WTC11 (cell line): ENCODE results near the gene PAIP2.

ENCODE experiments used
- CTCF ChIP-seq: fragments of 200-600 bp; IDR thresholded peaks from 2 replicates; pipeline ENCODE4 v1.8.0; 2022; ENCODE audit warnings: antibody characterized with exemption
- MYBL2 ChIP-seq: sonication (generic); formaldehyde crosslinking; IDR thresholded peaks from 2 replicates; pipeline ENCODE4 v1.8.1; 2023; ENCODE audit warnings: mild to moderate bottlenecking, moderate library complexity, missing genetic modification reagents
- NFYB ChIP-seq: sonication (generic); formaldehyde crosslinking; conservative IDR thresholded peaks from 2 replicates; pipeline ENCODE4 v1.8.0; 2022; ENCODE audit warnings: low read depth, missing genetic modification reagents
- TEAD4 ChIP-seq: sonication (generic); formaldehyde crosslinking; IDR thresholded peaks from 2 replicates; pipeline ENCODE4 v1.8.0; 2022; ENCODE audit warnings: mild to moderate bottlenecking, missing genetic modification reagents
- USF2 ChIP-seq: sonication (generic); formaldehyde crosslinking; IDR thresholded peaks from 2 replicates; pipeline ENCODE4 v1.8.1; 2023; ENCODE audit warnings: mild to moderate bottlenecking, missing genetic modification reagents, moderate library complexity
- ZNF232 ChIP-seq: sonication (generic); formaldehyde crosslinking; IDR thresholded peaks from 2 replicates; pipeline ENCODE4 v1.8.0; 2022; ENCODE audit warnings: mild to moderate bottlenecking, missing genetic modification reagents
- TF ChIP-seq, protein P1 (sequence below): sonication (generic); formaldehyde crosslinking; IDR thresholded peaks from 2 replicates; pipeline ENCODE4 v1.8.0; 2022; ENCODE audit warnings: mild to moderate bottlenecking, missing genetic modification reagents
- TF ChIP-seq, protein P2 (sequence below): sonication (generic); formaldehyde crosslinking; IDR thresholded peaks from 2 replicates; pipeline ENCODE4 v1.8.0; 2022; ENCODE audit warnings: mild to moderate bottlenecking, missing genetic modification reagents

DNA sequence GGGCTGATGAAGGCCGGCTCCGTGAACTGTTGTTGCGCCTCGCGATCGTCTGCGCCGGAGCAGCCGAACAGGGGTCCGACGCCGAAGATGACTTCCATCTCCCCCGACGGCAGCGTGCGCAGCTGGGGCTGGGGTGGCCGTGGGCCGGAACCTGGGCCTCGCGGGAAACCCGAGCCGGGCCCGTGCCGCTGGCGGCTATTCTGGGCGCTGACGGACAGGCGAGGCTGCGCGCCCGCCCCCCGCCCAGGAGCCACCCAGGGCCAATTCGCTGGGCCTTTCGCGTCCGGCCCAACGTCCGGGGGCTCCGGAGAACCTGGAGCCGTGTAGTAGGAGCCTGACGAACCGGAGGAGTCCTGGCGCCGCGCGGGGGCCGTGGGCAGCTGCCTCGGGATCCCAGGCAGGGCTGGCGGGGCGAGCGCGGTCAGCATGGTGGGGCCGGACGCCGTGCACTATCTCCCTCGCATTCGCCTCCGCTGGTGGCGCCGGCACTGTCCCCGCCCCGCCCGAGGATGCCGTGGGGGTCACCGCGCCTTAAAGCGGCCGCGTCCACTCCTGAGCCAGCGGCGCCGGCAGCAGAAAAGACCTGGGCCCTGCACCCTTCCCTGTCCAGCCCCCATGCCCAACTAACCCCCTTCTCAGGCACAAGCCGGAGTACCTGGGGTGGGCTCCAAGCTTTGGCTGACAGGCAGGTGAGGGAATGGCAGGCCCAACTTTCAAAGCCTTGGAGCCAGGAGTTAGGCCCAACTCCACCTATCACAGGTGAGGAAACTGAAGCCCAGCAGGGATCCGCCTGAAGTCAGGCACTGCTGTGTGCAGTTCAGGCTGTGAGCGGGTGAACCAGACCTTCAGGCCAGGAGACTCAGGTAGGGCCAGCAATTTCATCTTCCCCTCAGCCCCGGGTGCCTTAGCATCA lies 53.3 kb downstream of the PAIP2 start, which contains the start of gene PROB1:
- TF ChIP-seq CTCF (no peak), MYBL2 (CRISPR knock-in tag) (no peak), TEAD4 (CRISPR knock-in tag) (no peak), NFYB (CRISPR knock-in tag) (no peak), USF2 (CRISPR knock-in tag) (no peak), ZNF232 (CRISPR knock-in tag) (no peak)
- TF ChIP-seq, protein P1, sequence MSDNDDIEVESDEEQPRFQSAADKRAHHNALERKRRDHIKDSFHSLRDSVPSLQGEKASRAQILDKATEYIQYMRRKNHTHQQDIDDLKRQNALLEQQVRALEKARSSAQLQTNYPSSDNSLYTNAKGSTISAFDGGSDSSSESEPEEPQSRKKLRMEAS (CRISPR knock-in tag): peak; percentile 6; the same call in 1 of the 2 replicates
- TF ChIP-seq, protein P2, sequence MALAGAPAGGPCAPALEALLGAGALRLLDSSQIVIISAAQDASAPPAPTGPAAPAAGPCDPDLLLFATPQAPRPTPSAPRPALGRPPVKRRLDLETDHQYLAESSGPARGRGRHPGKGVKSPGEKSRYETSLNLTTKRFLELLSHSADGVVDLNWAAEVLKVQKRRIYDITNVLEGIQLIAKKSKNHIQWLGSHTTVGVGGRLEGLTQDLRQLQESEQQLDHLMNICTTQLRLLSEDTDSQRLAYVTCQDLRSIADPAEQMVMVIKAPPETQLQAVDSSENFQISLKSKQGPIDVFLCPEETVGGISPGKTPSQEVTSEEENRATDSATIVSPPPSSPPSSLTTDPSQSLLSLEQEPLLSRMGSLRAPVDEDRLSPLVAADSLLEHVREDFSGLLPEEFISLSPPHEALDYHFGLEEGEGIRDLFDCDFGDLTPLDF (CRISPR knock-in tag): no peak
